Neutrophil (primary cell): ENCODE data around the gene TRIM62.

ENCODE experiments used
- H3K27ac ChIP-seq: fragments of 200-600 bp; sonication (generic); 2 replicates; pipeline ENCODE4 v1.5.1; 2016; ENCODE audit warnings: mild to moderate bottlenecking, moderate library complexity
- H3K27me3 ChIP-seq: fragments of 200-600 bp; sonication (generic); 2 replicates; pipeline ENCODE4 v1.6.0; 2016; ENCODE audit warnings: mild to moderate bottlenecking
- H3K36me3 ChIP-seq: fragments of 200-600 bp; sonication (generic); 2 replicates; pipeline ENCODE4 v1.5.1; 2017
- H3K4me1 ChIP-seq, 2 experiments: fragments of 200-600 bp in 1 of 2; sonication (generic) in 1 of 2; 1 replicate in 1 of 2; 2 replicates in 1 of 2; pipeline versions ENCODE4 v1.5.1 to v1.6.1; 2013 to 2016; ENCODE audit warnings: low read depth in 1 of 2, low read length in 1 of 2, mild to moderate bottlenecking in 1 of 2, moderate library complexity in 1 of 2; ENCODE audit not compliant: control insufficient read depth in 1 of 2, insufficient read depth in 1 of 2
- H3K4me3 ChIP-seq, 2 experiments: fragments of 200-600 bp in 1 of 2; sonication (generic) in 1 of 2; 1 replicate in 1 of 2; 2 replicates in 1 of 2; pipeline ENCODE4 v1.5.1; 2013 to 2016; ENCODE audit warnings: low read depth in 1 of 2, low read length in 1 of 2, mild to moderate bottlenecking in 1 of 2, moderate library complexity in 1 of 2
- H3K9me3 ChIP-seq: fragments of 200-600 bp; sonication (generic); 2 replicates; pipeline ENCODE4 v1.5.1; 2016
- TF ChIP-seq, protein P1 (sequence below): fragments of 200-600 bp; sonication (generic); IDR thresholded peaks from 2 replicates; pipeline ENCODE4 v1.5.1; 2016; ENCODE audit warnings: antibody characterized with exemption

The TRIM62 gene

GRCh38 chr1:33146003-33146402, 35.8 kb downstream of the TRIM62 start:
- H3K27ac ChIP-seq: no peak overlapping the region
- TF ChIP-seq, protein P1, sequence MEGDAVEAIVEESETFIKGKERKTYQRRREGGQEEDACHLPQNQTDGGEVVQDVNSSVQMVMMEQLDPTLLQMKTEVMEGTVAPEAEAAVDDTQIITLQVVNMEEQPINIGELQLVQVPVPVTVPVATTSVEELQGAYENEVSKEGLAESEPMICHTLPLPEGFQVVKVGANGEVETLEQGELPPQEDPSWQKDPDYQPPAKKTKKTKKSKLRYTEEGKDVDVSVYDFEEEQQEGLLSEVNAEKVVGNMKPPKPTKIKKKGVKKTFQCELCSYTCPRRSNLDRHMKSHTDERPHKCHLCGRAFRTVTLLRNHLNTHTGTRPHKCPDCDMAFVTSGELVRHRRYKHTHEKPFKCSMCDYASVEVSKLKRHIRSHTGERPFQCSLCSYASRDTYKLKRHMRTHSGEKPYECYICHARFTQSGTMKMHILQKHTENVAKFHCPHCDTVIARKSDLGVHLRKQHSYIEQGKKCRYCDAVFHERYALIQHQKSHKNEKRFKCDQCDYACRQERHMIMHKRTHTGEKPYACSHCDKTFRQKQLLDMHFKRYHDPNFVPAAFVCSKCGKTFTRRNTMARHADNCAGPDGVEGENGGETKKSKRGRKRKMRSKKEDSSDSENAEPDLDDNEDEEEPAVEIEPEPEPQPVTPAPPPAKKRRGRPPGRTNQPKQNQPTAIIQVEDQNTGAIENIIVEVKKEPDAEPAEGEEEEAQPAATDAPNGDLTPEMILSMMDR: no peak
- H3K27me3 ChIP-seq: no peaks in the 10 kb centered on the region
- no peaks in the 10 kb centered on the region for H3K4me1 ChIP-seq
- H3K9me3 ChIP-seq: no peaks in the 10 kb centered on the region
- no peak overlapping the region for H3K4me3 ChIP-seq
- H3K36me3 ChIP-seq: peaks cover 15% of the 10 kb centered on the region

DNA sequence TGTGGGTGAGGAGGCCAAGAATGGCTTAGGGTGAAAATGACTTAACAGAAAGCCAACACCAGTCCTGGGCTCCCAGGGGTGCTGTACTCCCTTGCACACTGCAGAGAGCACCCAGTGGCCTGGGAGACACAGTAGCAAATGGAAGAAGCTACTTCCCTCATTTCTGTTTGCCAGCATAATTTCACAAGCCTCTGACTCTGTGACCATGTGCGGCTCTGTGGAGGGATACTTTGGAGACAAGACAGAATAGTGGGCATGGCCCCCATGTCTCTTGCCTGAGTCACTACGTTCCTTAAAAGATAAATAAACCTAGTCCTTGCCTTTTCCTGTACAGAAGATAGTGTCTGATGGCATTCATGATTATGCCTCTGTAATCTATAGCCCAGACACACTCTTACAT, 38.1 kb downstream of the TRIM62 start:
- TF ChIP-seq, protein P1: no peak
- no peak overlapping the region for H3K27ac ChIP-seq
- no peaks in the 10 kb centered on the region for H3K4me1 ChIP-seq
- H3K36me3 ChIP-seq: peaks cover 15% of the 10 kb centered on the region
- H3K9me3 ChIP-seq: no peaks in the 10 kb centered on the region
- no peak overlapping the region for H3K4me3 ChIP-seq
- no peaks in the 10 kb centered on the region for H3K27me3 ChIP-seq

GRCh38 chr1:33143176-33143575, 38.7 kb downstream of the TRIM62 start:
- Histone ChIP-seq H3K27ac (no peak overlapping the region), H3K4me3 (no peak overlapping the region), H3K4me1 (no peaks in the 10 kb centered on the region), H3K27me3 (no peaks in the 10 kb centered on the region), H3K9me3 (no peaks in the 10 kb centered on the region), H3K36me3 (peaks cover 15% of the 10 kb centered on the region)
- TF ChIP-seq, protein P1: no peak

DNA sequence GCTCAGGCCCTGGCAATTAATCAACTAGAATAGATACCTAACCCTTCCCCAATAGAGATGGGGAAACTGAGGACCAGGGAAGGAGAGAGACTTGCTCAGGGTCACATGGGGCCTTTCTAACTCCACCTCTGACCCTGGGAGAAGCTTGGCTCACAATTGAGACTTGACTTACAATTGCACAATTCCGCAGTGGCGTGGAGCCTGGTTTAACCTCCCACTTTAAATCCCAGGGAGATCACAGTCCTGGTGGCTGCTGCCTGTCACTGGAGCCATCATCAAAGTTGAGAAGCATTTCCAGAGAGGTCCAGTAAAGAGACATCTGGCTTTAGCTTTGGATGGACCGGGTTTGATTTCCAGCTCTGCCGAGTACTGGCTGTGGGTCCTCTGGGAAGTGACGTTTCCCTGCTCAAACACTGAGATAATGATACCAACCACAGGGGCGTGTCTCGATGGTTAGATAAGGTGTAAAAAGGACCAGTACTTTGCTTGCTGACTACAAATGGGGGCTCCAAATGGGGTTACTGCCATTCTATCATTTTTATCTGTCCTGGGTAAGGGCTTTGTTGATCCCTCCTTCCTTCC, 39.3 kb downstream of the TRIM62 start:
- no peaks in the 10 kb centered on the region for H3K27me3 ChIP-seq
- H3K9me3 ChIP-seq: no peaks in the 10 kb centered on the region
- TF ChIP-seq, protein P1: no peak
- H3K27ac ChIP-seq: no peak overlapping the region
- H3K36me3 ChIP-seq: peaks cover 14% of the 10 kb centered on the region
- no peaks in the 10 kb centered on the region for H3K4me1 ChIP-seq
- H3K4me3 ChIP-seq: no peak overlapping the region

DNA sequence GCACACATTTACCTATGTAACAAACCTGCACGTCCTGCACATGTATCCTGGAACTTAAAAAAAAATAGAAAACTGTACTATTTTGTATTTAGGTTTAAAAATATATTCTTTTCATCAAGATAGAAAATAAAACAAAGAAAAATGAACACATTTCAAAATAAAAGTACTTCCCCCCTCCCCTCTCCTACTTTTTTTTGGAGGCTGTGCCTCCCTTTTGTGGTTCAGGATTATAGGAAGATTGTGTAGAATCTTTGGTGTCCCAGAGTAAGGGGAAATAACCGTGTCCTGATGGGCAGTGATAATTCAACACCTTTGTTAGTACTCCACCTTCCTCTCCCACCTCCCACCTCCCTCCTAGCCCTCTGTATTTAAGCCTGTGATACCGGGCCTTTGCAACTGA, 40.1 kb downstream of the TRIM62 start:
- Histone ChIP-seq H3K4me1 (no peaks in the 10 kb centered on the region), H3K4me3 (no peak overlapping the region), H3K27ac (no peak overlapping the region), H3K9me3 (no peaks in the 10 kb centered on the region), H3K36me3 (peaks cover 6% of the 10 kb centered on the region), H3K27me3 (no peaks in the 10 kb centered on the region)
- TF ChIP-seq, protein P1: no peak

DNA sequence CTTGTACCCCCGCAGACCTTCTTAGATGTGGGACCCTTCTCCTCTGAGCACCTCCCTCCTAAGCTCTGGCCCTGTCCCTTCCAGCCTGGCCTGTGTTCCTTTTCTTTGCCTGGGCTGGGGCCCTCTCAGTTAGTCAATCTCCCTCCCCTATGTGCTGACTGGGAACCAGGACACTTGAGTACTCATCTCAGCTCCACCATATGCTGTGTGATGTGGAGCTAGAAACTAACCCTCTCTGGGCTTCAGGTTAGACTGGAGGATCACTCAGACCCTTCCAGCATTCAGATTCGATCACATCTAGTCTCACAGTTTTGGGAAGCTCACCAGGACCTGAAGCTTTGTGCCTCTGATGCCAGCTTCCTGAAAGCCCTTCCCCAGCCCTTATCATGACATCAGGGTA, 40.6 kb downstream of the TRIM62 start:
- H3K9me3 ChIP-seq: no peaks in the 10 kb centered on the region
- TF ChIP-seq, protein P1: no peak
- H3K27me3 ChIP-seq: no peaks in the 10 kb centered on the region
- H3K36me3 ChIP-seq: peaks cover under 1% of the 10 kb centered on the region
- no peak overlapping the region for H3K4me3 ChIP-seq
- no peaks in the 10 kb centered on the region for H3K4me1 ChIP-seq
- no peak overlapping the region for H3K27ac ChIP-seq
